ENCODE data around the gene DUSP12. TPM values are rescaled to one million over a fixed set of nuclear protein-coding genes. Genes with fewer than 3 reads are reported as not detected.

The DUSP12 gene
- total RNA-seq, 1 experiment from 2014 or later = 28.0 TPM

DNA sequence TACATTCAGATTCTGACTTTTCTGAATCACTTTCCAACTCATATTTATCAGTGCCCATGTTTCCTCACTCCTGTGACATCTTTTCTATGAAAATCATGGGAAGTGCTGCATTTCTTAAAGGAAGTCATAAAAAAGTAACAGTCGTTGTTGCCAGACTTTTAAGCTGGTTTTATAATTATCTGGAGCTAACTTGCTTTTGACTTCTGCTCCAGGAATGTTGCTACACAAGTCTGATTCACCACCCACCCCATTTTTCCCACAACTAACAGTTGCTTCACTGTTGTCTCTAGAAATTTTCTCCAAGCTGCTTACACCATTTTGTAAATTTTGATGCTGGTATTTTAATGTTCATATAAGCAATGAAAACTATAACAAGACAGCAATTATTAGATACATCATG is 16.1 kb upstream of the DUSP12 start:
- TF ChIP-seq CTCF (conservative IDR thresholded peaks at IDR 0.05) = no peak
- Histone ChIP-seq H2BK5ac (ENCODE audit: insufficient read length, low read length) (no peak overlapping the region), H4K91ac (ENCODE audit: insufficient read length, low read depth, low read length) (no peak overlapping the region), H3K18ac (ENCODE audit: insufficient read length, low read depth, low read length) (no peak overlapping the region), H4K5ac (ENCODE audit: insufficient read length, low read depth, low read length) (no peak overlapping the region), H2BK20ac (ENCODE audit: low read depth, low read length, poor library complexity, severe bottlenecking) (no peak overlapping the region), H4K20me1 (ENCODE audit: control insufficient read depth, insufficient read depth, insufficient read length) (no peaks in the 10 kb centered on the region), H3K9ac (ENCODE audit: extremely low read depth, insufficient read length, low read length) (no peak overlapping the region), H3K79me2 (ENCODE audit: insufficient read depth, low read length) (no peaks in the 10 kb centered on the region), H2BK15ac (ENCODE audit: low read depth, low read length) (no peak overlapping the region), H2AFZ (ENCODE audit: low read length) (no peak overlapping the region), H4K8ac (replicated peaks; ENCODE audit: insufficient read length, low read depth, low read length) (no peak overlapping the region), H3K4ac (ENCODE audit: low read depth, low read length) (no peak overlapping the region), H2AK5ac (ENCODE audit: insufficient read length, low read length) (no peak overlapping the region), H3K79me1 (ENCODE audit: insufficient read depth, low read depth, low read length, poor library complexity, severe bottlenecking) (no peaks in the 10 kb centered on the region), H3K14ac (ENCODE audit: insufficient read depth, low read length) (no peak overlapping the region), H3K4me2 (ENCODE audit: insufficient read depth, insufficient read length, low read length) (no peak overlapping the region), H3K23ac (ENCODE audit: insufficient read length, low read depth, low read length) (no peak overlapping the region), H3T11ph (ENCODE audit: low read length) (no peak overlapping the region), H2BK12ac (ENCODE audit: insufficient read length, low read depth, low read length) (no peak overlapping the region), H3K23me2 (ENCODE audit: insufficient read length, low read depth, low read length, poor library complexity, severe bottlenecking) (no peaks in the 10 kb centered on the region), H2BK120ac (ENCODE audit: low read depth, low read length, poor library complexity, severe bottlenecking) (no peak overlapping the region), H3K56ac (ENCODE audit: insufficient read length, low read depth, low read length) (no peak overlapping the region), H3K27ac (ENCODE audit: insufficient read length, low read depth, low read length) (no peak overlapping the region), H3K9me3 (ENCODE audit: control insufficient read depth, low read depth, low read length) (no peaks in the 10 kb centered on the region), H3K27me3 (ENCODE audit: insufficient read depth, low read length) (no peaks in the 10 kb centered on the region), H3K4me1 (ENCODE audit: insufficient read depth, low read length) (peaks cover 10% of the 10 kb centered on the region; the same call in 1 of the 2 replicates)
- no peak for DNase-seq
- H3K36me3 Mint-ChIP-seq (ENCODE audit: insufficient read depth in 1 of 3, low read depth in 3 of 3) = no peaks in the 10 kb centered on the region
- no peak overlapping the region for H3K4me3 Mint-ChIP-seq
- peaks cover 33 to 45% of the 10 kb centered on the region in 2 experiments for H3K4me1 Mint-ChIP-seq
- no peaks in the 10 kb centered on the region for H3K9me3 Mint-ChIP-seq
- H3K27me3 Mint-ChIP-seq (ENCODE audit: low read depth) = peaks cover 20% of the 10 kb centered on the region
- no peak overlapping the region for H3K27ac Mint-ChIP-seq
- no CpG with 5 or more reads among the region's 1 CpG for WGBS (ENCODE audit: extremely low coverage, insufficient read length, low lambda C conversion rate)
